ENCODE data around the gene ITGB8.

Gene ITGB8

DNA sequence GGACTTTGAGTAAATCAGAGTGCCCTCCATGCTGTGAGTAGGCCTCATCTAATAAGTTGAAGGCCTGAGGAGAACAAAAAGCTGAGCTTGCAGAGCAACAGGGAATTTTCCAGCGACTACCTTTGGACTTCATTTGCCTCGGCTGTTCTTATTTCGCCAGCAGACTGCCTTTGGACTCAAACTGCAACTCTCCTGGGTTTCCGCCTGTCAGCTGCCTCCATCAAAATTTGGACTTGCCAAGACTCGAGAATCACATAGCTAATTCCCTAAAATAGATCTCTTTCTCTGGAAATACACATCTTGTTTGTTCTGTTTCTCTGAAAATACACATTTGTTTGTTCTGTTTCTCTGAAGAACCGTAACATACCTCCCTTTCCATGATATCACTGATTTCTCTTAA is 93.8 kb downstream of the ITGB8 start:
- DNase-seq (ENCODE audit: low spot score), result no peak

DNA sequence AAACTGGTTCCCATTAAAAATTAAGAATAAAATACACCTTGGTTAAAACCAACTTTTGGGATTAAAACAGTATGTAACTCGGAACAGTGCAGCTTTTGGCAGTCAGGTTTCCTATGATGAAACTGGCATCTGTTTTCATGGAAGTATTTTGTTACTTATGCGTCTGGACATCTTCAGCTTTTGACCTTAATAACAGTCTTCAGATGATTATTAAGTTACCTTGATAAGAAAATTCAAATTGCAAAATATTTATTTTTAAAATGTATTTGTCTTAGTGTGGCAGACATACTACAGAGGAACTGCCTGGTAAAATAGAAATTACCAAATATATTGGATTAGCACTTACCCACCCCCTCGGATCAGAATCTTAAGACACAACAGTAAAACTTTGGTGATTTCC is 100.0 kb downstream of the ITGB8 start:
- no peak for DNase-seq (ENCODE audit: low spot score)

- DNase-seq (ENCODE audit: low spot score), result no peak
Observed at GRCh38 chr7:20431146-20431545, 100.4 kb downstream of the ITGB8 start.

GRCh38 chr7:20432071-20432470 is 101.4 kb downstream of the ITGB8 start:
- no peak for DNase-seq (ENCODE audit: low spot score)

- DNase-seq (ENCODE audit: low spot score), result peak; percentile 69
Observed at GRCh38 chr7:20435305-20435704, 104.6 kb downstream of the ITGB8 start.

- DNase-seq (ENCODE audit: low spot score), result no peak
Observed at GRCh38 chr7:20438248-20438647, 107.5 kb downstream of the ITGB8 start.

GRCh38 chr7:20438694-20439376 is 108.1 kb downstream of the ITGB8 start:
- DNase-seq (ENCODE audit: low spot score), result no peak

DNA sequence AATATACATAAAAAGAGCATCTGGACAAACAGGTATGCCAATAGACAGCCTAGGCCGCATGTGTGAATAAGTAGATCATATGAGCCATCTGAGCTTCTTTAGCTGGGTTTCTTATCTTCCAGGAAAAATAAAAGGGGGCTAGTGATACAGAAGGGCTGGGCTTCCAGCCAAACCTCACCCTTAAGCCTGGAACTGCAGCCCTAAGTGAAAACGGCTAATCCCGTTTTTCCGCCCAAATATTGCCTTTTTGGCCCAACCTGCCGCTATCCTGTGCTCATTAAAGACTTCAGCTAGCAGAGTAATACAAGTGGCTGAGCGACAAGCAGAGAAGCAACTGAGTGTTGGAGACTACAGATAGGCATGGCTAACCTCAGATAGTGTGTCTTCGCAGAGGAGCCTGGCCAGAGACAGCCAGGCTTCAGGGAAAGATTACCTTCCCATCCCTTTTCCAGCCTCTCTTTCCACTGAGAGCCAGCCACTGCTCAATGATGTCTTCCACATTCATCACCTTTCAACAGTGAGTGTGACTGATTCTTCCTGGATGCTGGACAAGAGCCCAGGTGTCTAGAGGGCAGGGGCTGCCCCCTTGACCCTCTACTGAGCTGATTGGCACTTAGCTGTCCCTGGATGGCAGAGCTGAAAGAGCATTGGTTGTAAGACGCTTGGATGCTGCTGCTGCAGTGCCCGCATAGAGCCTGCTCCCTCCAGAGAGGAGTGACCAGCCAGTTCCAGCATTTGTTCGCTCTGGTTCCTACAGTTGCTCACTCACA is 108.9 kb downstream of the ITGB8 start:
- DNase-seq (ENCODE audit: low spot score), result no peak

- DNase-seq (ENCODE audit: low spot score), result no peak
Observed at GRCh38 chr7:20440472-20441105, 109.9 kb downstream of the ITGB8 start.

- DNase-seq (ENCODE audit: low spot score), result no peak
Observed at GRCh38 chr7:20441346-20441745, 110.6 kb downstream of the ITGB8 start.

- no peak for DNase-seq (ENCODE audit: low spot score)
Observed at GRCh38 chr7:20441991-20442441, 111.3 kb downstream of the ITGB8 start.

- DNase-seq (ENCODE audit: low spot score), result no peak
Observed at GRCh38 chr7:20442951-20443350, 112.3 kb downstream of the ITGB8 start.

- peak; percentile 20 for DNase-seq (ENCODE audit: low spot score)
Observed at GRCh38 chr7:20444030-20444800, 113.5 kb downstream of the ITGB8 start.

GRCh38 chr7:20447021-20447650 is 116.4 kb downstream of the ITGB8 start:
- no peak for DNase-seq (ENCODE audit: low spot score)

GRCh38 chr7:20449176-20449575 is 118.5 kb downstream of the ITGB8 start:
- no peak for DNase-seq (ENCODE audit: low spot score)

- no peak for DNase-seq (ENCODE audit: low spot score)
Observed at GRCh38 chr7:20450536-20450935, 119.8 kb downstream of the ITGB8 start.

- no peak for DNase-seq (ENCODE audit: low spot score)
Observed at GRCh38 chr7:20454202-20454601, 123.5 kb downstream of the ITGB8 start.

GRCh38 chr7:20456701-20457100 is 126.0 kb downstream of the ITGB8 start:
- DNase-seq (ENCODE audit: low spot score), result no peak

- no peak for DNase-seq (ENCODE audit: low spot score)
Observed at GRCh38 chr7:20458521-20458920, 127.8 kb downstream of the ITGB8 start.

DNA sequence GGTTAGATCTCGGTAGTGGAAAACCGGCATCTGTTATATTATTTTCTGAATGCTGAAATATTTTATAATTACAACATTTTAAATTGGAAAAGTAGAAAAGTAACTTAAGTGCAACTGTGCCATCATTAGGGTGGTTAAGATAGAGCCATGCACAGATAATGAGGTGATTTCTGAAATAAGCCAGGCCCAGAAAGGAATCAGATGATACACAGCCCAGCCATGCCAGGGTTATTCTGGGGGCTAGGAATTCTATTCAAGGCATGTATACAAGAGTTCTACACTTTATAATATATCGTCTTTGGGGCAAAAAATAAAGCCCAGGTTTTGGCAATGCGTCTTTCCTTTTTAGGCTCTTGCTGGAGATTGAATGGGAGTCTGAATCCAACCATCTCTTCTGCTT is 128.7 kb downstream of the ITGB8 start:
- no peak for DNase-seq (ENCODE audit: low spot score)

DNA sequence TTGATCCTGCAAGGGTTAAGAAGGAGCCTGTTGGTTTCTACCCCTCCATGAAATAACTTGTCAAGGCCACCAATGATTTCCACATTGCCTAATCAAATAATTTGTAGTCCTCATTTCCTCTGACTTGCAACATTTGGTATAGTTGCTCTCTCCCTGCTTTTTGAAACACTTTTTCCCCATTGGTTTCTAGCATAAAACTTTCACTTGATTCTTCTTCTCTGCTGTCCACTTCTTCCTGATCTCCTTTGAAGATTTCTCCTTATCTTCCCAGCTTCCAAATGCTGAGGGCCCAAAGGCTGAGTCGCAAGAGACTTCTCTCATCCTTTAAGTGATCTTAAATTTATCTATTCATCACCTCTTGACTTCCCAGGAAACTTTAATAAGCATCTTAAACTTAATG is 134.2 kb downstream of the ITGB8 start:
- DNase-seq (ENCODE audit: low spot score), result no peak

Data from GM03348 (cell line).